ENCODE results near the gene ISOC2.
"Not testable (repeated sequence)": the region's sequence is repeated elsewhere in the genome, so short reads cannot be mapped to it uniquely, and the experiment has no call there.

ISOC2 gene

GRCh38 chr19:55461259-55461973, at the start of gene ISOC2:
ISOC2 (minus strand) TSS chr19:55461642; CDS start chr19:55456486, 5,156 bp downstream.
- DNase-seq: peak; percentile 100

GRCh38 chr19:55508120-55508519, 46.7 kb upstream of the ISOC2 start:
- DNase-seq: no peak

GRCh38 chr19:55504981-55505380, 43.5 kb upstream of the ISOC2 start:
- no peak for DNase-seq

GRCh38 chr19:55504252-55504603, 42.8 kb upstream of the ISOC2 start:
- DNase-seq: no peak

GRCh38 chr19:55503502-55504251, 42.2 kb upstream of the ISOC2 start:
- DNase-seq: peak; percentile 77

- no peak for DNase-seq
Measured at GRCh38 chr19:55503157-55503501, 41.7 kb upstream of the ISOC2 start.

- DNase-seq: no peak
Measured at GRCh38 chr19:55502197-55502952, 40.9 kb upstream of the ISOC2 start.

- DNase-seq: no peak
Measured at GRCh38 chr19:55500368-55500952, 39.0 kb upstream of the ISOC2 start.

- DNase-seq: no peak
Measured at GRCh38 chr19:55498246-55498840, 36.9 kb upstream of the ISOC2 start.

- DNase-seq: no peak
Measured at GRCh38 chr19:55497763-55498162, 36.3 kb upstream of the ISOC2 start.

- DNase-seq: not testable (repeated sequence)
Measured at GRCh38 chr19:55496820-55497219, 35.4 kb upstream of the ISOC2 start.

- DNase-seq: no peak
Measured at GRCh38 chr19:55495646-55496349, 34.4 kb upstream of the ISOC2 start.

GRCh38 chr19:55494172-55494761, 32.8 kb upstream of the ISOC2 start:
- no peak for DNase-seq

- DNase-seq: no peak
Measured at GRCh38 chr19:55493645-55494171, 32.3 kb upstream of the ISOC2 start.

- DNase-seq: no peak
Measured at GRCh38 chr19:55493052-55493644, 31.7 kb upstream of the ISOC2 start.

GRCh38 chr19:55492362-55492944, 31.0 kb upstream of the ISOC2 start:
- DNase-seq: peak; percentile 56

GRCh38 chr19:55491546-55492360, 30.3 kb upstream of the ISOC2 start:
- DNase-seq: no peak

- no peak for DNase-seq
Measured at GRCh38 chr19:55490478-55491432, 29.3 kb upstream of the ISOC2 start.
